Stimulated activated CD8-positive, alpha-beta memory T cell treated with anti-CD3 and anti-CD28 coated beads, Interleukin-4, amount 100 ng/mL, for 48 hours (primary cell): ENCODE results near the gene RPRD2.

Source experiments
- DNase-seq: peaks from one replicate; pipeline ENCODE4 v3.0.0-alpha.2; 2020

The RPRD2 gene

GRCh38 chr1:150516050-150516591 lies 152.2 kb downstream of the RPRD2 start:
- DNase-seq: peak; percentile 46

GRCh38 chr1:150516616-150517015 lies 152.7 kb downstream of the RPRD2 start:
- no peak for DNase-seq

- DNase-seq: no peak
Observed at GRCh38 chr1:150521196-150521968, 157.4 kb downstream of the RPRD2 start.

GRCh38 chr1:150525348-150525747 lies 161.4 kb downstream of the RPRD2 start:
- DNase-seq: no peak
